Endodermal cell (in vitro differentiated cells): Measurements from ENCODE around the gene MGAT5. TPM values are rescaled to one million over a fixed set of nuclear protein-coding genes. Genes with fewer than 3 reads are reported as not detected.

Experiments
- DNase-seq: peaks from one replicate; pipeline ENCODE4 v3.0.0-alpha.2; 2017
- H3K27ac ChIP-seq: 2 replicates; pipeline ENCODE4 v1.5.1; 2013; ENCODE audit warnings: mild to moderate bottlenecking, low read depth, low read length, moderate library complexity
- H3K27me3 ChIP-seq: 2 replicates; pipeline ENCODE4 v1.6.1; 2013; ENCODE audit warnings: mild to moderate bottlenecking, low read length, moderate library complexity; ENCODE audit not compliant: insufficient read depth, control insufficient read depth, poor library complexity, severe bottlenecking
- H3K36me3 ChIP-seq: 2 replicates; pipeline ENCODE4 v1.7.0; 2013; ENCODE audit warnings: mild to moderate bottlenecking, low read length, moderate library complexity; ENCODE audit not compliant: control insufficient read depth, insufficient read depth
- H3K4me1 ChIP-seq: one replicate; pipeline ENCODE4 v1.7.0; 2013; ENCODE audit warnings: low read length; ENCODE audit not compliant: control insufficient read depth, insufficient read depth
- H3K4me3 ChIP-seq: 2 replicates; pipeline ENCODE4 v1.5.1; 2013; ENCODE audit warnings: mild to moderate bottlenecking, low read length, moderate library complexity
- H3K9ac ChIP-seq: 2 replicates; pipeline ENCODE4 v1.6.1; 2013; ENCODE audit warnings: mild to moderate bottlenecking, low read length, moderate library complexity; ENCODE audit not compliant: poor library complexity, severe bottlenecking; ENCODE audit errors: extremely low read depth
- H3K9me3 ChIP-seq: 2 replicates; pipeline ENCODE4 v1.6.1; 2013; ENCODE audit warnings: mild to moderate bottlenecking, low read length, moderate library complexity; ENCODE audit not compliant: control insufficient read depth
- H3K27ac Mint-ChIP-seq: 2 replicates; pipeline ENCODE4 v1.8.0; 2020; ENCODE audit warnings: mixed read lengths
- H3K27me3 Mint-ChIP-seq: 2 replicates; pipeline ENCODE4 v1.8.0; 2021; ENCODE audit warnings: mild to moderate bottlenecking, mixed read lengths; ENCODE audit not compliant: insufficient read depth
- H3K36me3 Mint-ChIP-seq: 2 replicates; pipeline ENCODE4 v1.8.0; 2020; ENCODE audit warnings: low read depth, mixed read lengths
- H3K4me1 Mint-ChIP-seq: 2 replicates; pipeline ENCODE4 v1.8.0; 2020; ENCODE audit warnings: mixed read lengths
- H3K4me3 Mint-ChIP-seq: 2 replicates; pipeline ENCODE4 v1.8.0; 2020; ENCODE audit warnings: mild to moderate bottlenecking, moderate library complexity, mixed read lengths
- H3K9me3 Mint-ChIP-seq: 2 replicates; pipeline ENCODE4 v1.8.0; 2020; ENCODE audit warnings: mild to moderate bottlenecking, mixed read lengths
- CTCF ChIP-seq: fragments of 200-600 bp; sonication (generic); conservative IDR thresholded peaks from 2 replicates; pipeline ENCODE4 v1.5.0; 2021; ENCODE audit warnings: antibody characterized with exemption, mild to moderate bottlenecking
- WGBS, 2 experiments: methylation state at CpG; one replicate each; pipeline versions ENCODE4 v1.1.5 to v1.1.7; 2013; ENCODE audit warnings: missing lambda C conversion rate in 2 of 2, mixed read lengths in 1 of 2; ENCODE audit not compliant: insufficient coverage in 1 of 2, insufficient read length in 1 of 2; 5-methylcytosine and 5-hydroxymethylcytosine counted together
- total RNA-seq, 2 donors: library from RNA; stranded (reverse); fragmentation: NEBNext Ultra II Directional in 1 of 2; extraction: Animal tissue kit (Norgen Biotek cat#: 25700) in 1 of 2; gene quantifications; 2 replicates in 1 of 2; 3 replicates in 1 of 2; pipeline ENCODE4 v1.2.1, GENCODE V29; 2021

The MGAT5 gene
- total RNA-seq, 2 donors from 2014 or later: 57.2 to 78.4 TPM

- no peaks in the 10 kb centered on the region for H3K36me3 ChIP-seq
- H3K27ac ChIP-seq: no peak overlapping the region
- H3K9me3 Mint-ChIP-seq: no peaks in the 10 kb centered on the region
- no peaks in the 10 kb centered on the region for H3K9me3 ChIP-seq
- H3K27ac Mint-ChIP-seq: no peak overlapping the region
- no peak overlapping the region for H3K9ac ChIP-seq
- H3K4me3 Mint-ChIP-seq: no peak overlapping the region
- H3K4me1 ChIP-seq: no peaks in the 10 kb centered on the region
- H3K27me3 ChIP-seq: no peaks in the 10 kb centered on the region
- peaks cover 2% of the 10 kb centered on the region for H3K36me3 Mint-ChIP-seq
- DNase-seq: peak; percentile 58
- H3K27me3 Mint-ChIP-seq: no peaks in the 10 kb centered on the region
- 83 to 89% methylated on average over 2 to 3 of the region's 3 CpGs for WGBS, 2 experiments
- H3K4me3 ChIP-seq: no peak overlapping the region
- no peaks in the 10 kb centered on the region for H3K4me1 Mint-ChIP-seq
- TF ChIP-seq CTCF: peak; percentile 66
Measured at GRCh38 chr2:134375935-134376334, 122.1 kb downstream of the MGAT5 start.

- Mint-ChIP-seq H3K4me3 (no peak overlapping the region), H3K27ac (no peak overlapping the region), H3K9me3 (no peaks in the 10 kb centered on the region), H3K36me3 (peaks cover 2% of the 10 kb centered on the region), H3K27me3 (no peaks in the 10 kb centered on the region), H3K4me1 (no peaks in the 10 kb centered on the region)
- H3K27ac ChIP-seq: no peak overlapping the region
- H3K27me3 ChIP-seq: no peaks in the 10 kb centered on the region
- WGBS, 2 experiments: 88 to 93% methylated on average over 5 to 7 of the region's 7 CpGs
- H3K9me3 ChIP-seq: no peaks in the 10 kb centered on the region
- no peak for DNase-seq
- H3K9ac ChIP-seq: no peak overlapping the region
- H3K36me3 ChIP-seq: no peaks in the 10 kb centered on the region
- no peak overlapping the region for H3K4me3 ChIP-seq
- no peak for TF ChIP-seq CTCF
- no peaks in the 10 kb centered on the region for H3K4me1 ChIP-seq
Measured at GRCh38 chr2:134377730-134378129, 123.9 kb downstream of the MGAT5 start.

- Histone ChIP-seq H3K4me3 (no peak overlapping the region), H3K36me3 (no peaks in the 10 kb centered on the region), H3K9ac (no peak overlapping the region), H3K27ac (no peak overlapping the region), H3K4me1 (no peaks in the 10 kb centered on the region), H3K27me3 (no peaks in the 10 kb centered on the region), H3K9me3 (no peaks in the 10 kb centered on the region)
- DNase-seq: no peak
- H3K27ac Mint-ChIP-seq: no peak overlapping the region
- H3K36me3 Mint-ChIP-seq: peaks cover 2% of the 10 kb centered on the region
- no peak overlapping the region for H3K4me3 Mint-ChIP-seq
- H3K4me1 Mint-ChIP-seq: no peaks in the 10 kb centered on the region
- TF ChIP-seq CTCF: no peak
- H3K9me3 Mint-ChIP-seq: no peaks in the 10 kb centered on the region
- 90 to 100% methylated on average over 2 to 6 of the region's 6 CpGs for WGBS, 2 experiments
- no peaks in the 10 kb centered on the region for H3K27me3 Mint-ChIP-seq
Measured at GRCh38 chr2:134379293-134379692, 125.4 kb downstream of the MGAT5 start.
